ENCODE measurements around the gene DNMT3A.
A peak's percentile ranks its signal among the peaks of the same experiment; 100 is the strongest.

Gene DNMT3A

DNA sequence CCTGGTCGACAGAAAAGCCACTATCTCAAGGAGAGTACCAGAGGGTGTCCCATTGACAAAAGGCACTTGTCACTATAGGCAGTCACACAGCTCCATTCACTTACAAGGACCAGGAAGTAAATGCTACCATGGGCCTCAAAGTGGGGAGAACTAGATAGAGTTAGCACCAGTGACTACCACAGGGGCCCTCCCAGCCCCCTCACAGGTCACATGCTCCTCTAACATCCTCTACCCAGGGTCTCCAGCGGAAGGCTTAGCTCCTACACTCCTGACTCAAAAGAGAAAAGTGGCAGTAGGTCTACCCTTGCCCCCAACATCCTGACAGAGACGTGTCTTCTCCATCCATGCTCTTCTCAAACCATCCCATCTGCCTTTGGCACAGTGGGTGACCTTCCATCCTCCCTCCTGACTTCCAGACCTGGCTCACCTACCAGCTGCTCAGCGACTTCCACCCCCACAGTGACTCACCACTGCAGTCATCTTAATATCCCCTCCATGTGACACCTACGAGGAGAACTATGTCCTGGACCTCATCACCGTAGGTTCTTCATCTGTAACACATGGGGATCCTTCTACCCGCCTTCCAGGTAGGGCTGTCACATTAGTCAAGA lies 5.6 kb upstream of the DNMT3A start:
- no peak for DNase-seq (ENCODE audit: low read depth in 2 of 2)

DNA sequence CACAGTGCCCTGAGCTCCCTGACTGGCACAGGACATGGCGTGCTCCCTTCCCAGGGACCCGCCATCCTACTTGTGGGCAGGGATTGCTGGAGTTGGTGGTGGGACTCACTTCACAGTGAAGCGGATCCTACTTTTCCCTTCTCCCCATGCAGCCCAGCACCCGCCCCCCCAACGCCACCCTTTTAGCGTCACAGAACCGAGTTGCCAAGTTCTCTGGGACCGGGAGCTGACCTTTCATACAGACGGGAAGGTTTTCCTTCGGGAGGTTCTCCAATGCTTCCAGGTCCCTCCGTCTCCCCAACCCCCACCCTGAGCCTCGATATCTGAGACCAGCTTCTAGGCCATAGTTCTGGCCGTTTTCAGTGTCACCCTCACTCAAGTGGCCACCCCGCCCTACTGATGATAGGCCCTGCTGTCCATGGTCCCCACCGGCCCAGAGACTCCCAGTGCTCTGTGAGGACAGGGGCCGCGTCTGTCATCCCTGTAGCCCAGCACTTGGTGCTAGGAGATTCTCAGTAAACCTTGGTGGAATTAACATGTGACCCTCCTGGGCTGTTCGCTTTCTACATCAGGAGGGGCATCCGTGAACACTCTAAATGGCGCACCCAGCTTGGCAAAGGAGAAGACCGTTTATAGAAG lies 1.6 kb upstream of the DNMT3A start:
- DNase-seq (ENCODE audit: low read depth in 2 of 2) = no peak

DNA sequence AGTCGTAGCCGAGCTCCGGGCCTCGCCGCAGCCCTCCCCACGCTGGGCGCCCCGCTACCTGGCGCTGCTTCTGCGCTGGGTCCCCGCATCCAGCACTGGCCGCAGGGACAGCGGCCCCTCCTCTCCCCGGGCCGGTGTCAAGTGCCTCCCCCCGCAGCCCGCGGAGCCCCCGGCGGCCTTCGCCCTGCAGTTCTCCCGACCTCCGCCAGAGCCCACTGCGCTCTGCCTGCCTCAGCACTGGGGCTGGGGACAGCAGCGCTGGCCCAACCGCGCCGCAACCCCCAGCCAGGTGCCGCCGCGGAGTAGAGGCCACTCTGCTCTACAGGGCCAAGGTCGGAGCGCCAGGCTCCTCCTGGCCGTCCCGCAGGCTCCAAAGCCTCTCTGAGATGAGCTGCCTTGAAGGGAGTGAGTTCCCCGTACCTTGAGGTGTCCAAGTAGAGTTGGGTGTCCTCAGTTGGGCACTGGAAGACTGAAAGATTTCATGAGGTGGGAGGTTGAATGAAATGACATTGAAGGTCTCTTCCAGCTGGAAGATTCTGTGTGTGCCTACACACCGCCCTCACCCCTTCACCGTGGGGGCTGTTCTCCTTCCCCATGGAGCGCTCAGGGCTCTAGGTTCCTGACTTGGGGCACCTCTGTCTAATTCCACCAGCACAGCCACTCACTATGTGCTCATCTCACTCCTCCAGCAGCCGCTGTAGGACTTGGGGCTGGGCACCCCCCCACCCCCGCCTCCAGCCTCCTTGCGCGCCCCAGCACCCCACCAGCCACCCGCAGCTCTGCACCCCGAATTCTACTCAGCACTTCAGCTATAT lies 854 bp upstream of the DNMT3A start:
- peak; percentile 58 to 65 for DNase-seq (ENCODE audit: low read depth in 2 of 2)

DNA sequence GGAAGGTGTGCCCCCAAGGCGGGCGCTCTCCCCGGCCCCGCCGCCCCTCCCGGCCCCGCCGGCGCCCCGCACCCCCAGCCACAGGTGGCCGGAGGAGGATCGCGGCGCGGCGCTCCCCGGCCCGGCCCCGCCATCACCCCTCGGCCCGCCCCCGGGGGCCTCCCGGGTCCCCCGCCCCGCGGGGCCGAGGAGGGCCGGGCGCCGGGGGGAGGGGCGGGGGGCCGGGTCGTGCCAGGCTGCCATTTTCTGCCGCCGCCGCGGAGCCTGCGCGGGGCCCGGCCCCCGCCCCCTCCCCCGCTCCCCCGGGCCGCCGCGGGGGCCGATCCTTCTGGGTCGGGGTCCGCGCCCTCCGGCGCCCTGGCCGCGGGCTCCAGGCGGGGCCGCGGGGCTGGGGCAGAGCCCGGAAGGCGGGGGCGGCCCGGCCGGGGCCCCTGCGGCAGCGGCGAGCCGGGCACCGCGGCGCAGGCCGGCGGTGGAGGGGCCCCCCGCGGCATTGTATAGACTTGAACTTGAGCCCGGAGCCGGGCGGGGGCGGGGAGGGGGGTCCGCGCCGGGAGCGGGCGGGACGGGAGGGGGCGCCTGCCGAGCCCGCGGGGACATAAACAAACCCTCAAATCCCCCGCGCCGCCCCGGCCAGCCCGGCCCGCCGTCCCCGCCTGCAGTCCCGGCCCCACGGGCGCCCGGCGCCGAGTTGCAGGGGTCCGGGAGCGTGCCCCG lies 556 bp downstream of the DNMT3A start:
- no peak for DNase-seq (ENCODE audit: low read depth in 2 of 2)

DNA sequence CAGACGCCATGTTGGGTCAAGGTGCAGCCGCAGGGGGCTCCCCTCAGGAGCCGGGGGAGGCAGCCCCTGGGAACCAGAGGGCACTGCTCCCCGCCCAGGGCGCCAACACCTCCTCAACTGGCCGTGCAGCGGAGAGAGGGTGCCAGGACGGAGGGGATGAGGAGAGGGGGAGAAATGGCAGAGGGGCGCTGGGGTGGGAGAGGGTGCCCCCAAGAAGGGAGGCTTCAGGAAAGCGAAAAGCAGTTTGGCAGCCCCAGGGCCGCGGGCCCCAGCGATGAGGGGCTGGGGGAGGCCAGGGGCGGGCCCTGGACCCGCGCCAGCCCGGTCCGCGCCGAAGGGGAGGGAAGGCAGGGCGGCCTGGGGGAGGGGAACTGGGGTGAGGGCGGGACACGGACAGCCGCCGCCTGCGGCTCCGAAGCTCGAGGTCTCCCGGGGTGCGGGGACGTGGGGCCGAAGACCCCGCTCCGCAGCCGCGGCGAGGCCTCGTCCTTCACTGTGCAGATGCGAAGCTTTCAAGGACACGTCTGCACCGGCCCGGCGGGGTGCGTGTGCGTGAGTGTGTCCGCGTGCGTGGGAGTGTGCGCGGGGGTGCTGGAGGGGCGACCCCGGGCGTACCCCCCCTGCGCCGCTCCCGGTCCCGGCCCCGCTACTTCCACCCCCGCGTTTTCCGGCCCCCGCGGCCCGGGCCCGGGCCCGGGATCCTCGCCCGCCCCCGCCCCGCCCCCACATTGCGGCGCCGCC lies 1.4 kb downstream of the DNMT3A start:
- no peak for DNase-seq (ENCODE audit: low read depth in 2 of 2)

DNA sequence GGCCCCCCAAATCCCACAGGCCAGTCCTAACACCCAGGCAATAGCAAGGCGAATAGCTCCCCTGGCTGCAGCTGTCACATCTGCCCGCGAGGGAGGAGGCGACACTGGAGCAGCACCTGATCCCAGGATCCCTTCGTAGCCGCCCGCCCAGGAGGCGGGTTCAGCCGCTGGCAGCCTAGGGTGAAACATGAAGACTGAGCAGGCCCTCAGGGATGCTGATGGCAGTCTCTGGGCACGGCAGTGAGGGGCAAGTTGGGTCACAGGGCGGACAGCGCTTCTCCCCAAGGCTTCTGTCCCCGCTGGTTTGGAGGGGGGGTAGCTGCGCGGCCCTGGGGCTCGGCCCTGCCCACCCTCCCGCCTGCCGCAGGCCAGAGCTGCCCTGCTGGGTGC lies 1.9 kb downstream of the DNMT3A start:
- no peak for DNase-seq (ENCODE audit: low read depth in 2 of 2)

DNA sequence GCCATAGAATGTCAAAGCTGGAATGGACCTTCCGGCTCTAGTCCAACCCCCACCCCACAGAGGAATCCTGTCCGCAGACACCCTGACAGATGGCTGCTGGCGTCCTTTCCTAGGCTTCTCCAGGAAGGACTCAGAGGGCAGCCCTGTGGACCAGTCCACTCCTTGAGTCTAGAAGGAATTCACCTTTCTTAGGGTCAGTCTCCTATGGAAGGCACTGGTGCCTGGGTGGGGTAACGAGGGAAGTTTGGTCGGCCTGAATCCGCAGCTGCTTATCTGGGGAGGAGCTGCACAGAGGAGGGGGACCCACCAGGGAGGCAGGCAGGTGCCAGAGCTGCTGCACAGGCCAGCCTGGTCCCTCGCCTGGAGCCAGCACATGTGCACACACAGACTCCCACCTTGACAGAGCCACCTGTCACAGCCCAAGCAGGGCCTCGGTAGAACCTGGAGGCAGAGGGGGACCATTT lies 2.5 kb downstream of the DNMT3A start:
- DNase-seq (ENCODE audit: low read depth in 2 of 2) = no peak

DNA sequence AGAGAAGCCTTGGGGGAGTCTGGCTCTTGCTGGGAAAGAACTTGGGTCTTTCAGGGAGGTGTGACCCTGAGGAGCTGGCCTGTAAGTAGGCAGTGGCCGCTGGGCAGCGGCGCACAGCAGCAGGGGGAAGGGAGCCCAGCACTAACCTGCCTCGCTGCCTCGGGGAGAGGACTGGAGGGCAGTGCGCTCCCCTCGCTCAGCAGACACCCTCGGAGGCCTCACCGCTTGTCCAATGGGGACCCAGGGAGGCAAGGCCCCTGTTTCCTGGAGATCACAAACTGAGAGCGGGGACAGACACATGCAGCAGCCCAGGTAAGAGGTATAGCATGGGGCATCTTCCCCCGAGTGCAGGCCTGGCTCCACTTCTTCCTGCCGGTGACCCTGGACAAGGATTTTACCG lies 3.3 kb downstream of the DNMT3A start:
- no peak for DNase-seq (ENCODE audit: low read depth in 2 of 2)

DNA sequence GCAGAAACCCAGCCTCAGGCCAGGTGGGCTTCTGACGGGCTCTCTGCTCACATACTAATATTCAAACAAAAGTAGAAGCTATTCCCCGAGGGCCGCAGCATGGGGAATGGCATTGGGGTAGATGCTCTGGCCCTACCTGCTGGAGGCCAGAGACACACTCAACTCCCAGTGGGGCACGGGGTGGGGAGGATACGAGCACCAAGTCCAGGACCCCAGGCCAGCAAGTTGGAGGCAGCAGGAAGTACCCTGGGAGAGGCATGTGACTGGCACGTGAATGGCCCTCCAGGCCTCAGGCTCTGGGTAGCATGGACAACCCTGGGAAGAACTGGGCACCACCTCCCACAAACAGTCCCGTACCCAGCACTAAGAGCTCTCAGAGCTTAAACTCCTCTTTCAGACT lies 3.8 kb downstream of the DNMT3A start:
- no peak for DNase-seq (ENCODE audit: low read depth in 2 of 2)

DNA sequence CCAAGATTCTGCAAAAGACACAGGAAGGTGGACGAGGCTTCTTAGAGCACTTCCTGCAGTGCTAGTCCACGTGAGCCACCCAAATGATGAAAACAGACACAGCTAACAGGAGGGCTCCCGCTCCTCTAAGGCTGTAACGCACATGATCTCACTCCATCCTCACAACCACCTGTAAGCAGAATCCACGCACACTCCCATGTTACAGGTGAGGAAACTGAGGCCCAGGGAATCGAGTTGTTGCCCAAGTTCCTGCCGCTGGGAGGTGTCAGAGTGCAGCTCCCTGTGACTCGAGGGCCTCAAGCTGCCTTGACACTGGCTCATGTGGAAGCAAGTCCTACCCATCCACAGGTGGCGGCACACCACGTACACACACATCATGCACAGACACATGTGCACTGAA lies 4.4 kb downstream of the DNMT3A start:
- no peak for DNase-seq (ENCODE audit: low read depth in 2 of 2)

DNA sequence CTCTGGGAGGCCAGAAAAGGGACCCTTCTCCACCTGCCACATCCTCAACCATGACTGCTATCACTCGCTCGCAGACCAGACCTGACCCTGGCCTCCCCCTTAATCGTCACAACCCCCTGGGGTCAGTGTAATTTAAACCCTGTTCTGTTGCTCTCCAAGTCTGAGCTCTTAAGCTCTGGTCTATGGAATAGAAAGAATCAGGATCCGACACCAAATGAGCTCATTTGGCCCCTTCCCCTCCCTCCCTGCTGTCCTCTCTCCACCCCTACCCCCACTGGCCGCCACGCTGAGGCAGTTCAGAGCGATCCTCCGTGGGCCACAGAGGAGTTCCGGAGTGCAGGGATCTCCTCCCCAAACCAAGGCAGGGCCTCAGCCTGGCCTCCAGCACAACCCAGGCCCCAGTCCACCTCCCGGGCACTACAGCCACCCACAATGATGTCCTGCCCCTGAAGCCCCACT lies 5.3 kb downstream of the DNMT3A start:
- DNase-seq (ENCODE audit: low read depth in 2 of 2) = no peak

DNA sequence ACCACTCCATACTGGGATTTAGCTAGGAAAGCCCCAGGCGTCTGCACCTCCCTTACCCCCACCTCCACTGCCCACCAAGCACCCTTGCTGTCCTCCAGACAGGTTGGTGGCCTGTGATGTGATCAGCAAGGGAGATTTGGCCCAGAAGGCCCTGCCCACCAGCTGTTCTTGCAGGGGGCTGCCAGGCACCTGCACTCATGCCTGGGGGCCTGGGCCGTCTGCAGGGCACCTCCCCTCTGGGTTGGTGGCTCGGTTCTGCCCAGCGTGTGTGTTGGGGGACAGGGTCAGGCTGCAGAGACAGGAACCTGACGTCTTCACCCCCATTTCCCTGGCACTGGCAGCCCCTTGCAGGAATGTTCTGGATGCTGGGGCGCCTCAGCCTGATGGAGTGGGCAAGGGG lies 5.8 kb downstream of the DNMT3A start:
- no peak for DNase-seq (ENCODE audit: low read depth in 2 of 2)

DNA sequence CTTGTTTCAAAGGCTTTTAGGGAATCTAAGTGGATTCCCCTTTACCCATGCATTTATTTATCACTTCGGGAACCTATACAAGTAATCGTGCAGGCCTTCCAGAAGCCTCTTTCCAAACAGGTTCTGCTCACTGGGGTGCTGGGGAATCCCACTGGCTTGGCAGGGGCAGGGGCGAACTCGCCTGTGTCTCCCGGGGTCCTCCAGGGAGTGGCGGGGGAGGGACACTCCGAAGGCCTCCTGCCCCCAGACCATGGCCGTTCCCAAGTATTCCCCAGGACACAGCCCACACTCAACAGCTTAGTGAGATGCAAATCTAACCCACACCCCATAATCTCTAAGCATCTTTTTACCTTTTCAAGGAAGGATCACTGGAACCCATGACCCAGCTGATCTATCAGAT lies 6.5 kb downstream of the DNMT3A start:
- DNase-seq (ENCODE audit: low read depth in 2 of 2) = no peak

DNA sequence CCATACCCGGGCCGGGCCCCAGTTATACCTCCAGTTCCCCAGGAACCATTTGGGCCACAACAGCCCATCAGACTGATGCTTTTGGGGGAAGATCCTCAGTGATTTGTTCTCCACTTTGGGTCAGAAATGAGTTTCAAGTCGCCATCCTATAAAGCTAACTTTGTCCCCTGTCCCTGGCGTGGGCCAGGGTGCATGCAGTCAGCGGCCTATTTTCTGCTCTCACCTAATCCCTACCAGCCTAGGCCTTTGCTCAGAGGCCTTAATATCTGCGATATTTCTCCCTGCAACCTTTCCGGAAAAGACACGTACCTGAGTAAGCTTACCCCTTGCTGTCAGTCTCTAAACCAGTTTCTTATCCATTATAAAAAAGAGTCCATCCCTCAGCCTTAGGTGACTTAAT lies 7.2 kb downstream of the DNMT3A start:
- DNase-seq (ENCODE audit: low read depth in 2 of 2) = no peak

DNA sequence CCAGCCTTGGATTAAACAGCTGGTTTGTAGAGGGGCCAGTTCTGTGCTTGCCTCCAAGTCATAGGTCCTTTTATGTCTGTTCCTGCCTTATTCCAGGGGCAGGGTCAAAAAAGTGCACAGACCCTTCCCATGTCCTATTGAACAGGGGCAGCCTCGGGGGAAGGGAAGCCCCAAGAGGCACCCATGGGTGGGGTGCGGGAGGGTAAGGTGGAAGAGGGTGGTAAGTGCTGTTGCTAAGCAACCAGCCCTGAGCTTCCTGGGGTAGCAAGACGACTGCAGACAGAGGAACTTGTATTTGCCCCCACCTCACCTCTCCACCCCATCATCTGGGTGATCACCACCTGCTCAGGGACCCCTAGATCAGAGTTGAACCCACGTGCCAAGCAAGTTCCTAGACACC lies 7.7 kb downstream of the DNMT3A start:
- no peak for DNase-seq (ENCODE audit: low read depth in 2 of 2)

DNA sequence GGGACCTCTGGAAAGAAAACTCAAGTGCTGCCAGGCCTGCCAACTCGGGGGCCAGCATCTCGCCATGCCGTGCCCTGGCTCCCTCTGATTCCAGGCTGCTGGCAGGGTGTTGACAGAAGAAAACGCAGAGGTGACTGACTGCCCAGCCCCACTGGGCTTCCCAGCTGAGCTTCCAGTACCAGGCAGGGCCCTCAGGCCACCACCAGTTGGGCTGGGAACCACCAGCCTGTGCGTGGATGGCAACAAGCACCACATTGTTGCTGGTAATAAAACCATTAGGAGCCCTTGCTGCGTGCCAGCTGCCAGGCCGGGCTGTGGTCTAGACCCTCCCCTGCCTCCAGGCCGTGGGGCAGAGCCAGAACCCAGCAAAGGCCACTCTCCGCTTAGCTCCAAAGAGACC lies 9.2 kb downstream of the DNMT3A start:
- no peak for DNase-seq (ENCODE audit: low read depth in 2 of 2)

DNA sequence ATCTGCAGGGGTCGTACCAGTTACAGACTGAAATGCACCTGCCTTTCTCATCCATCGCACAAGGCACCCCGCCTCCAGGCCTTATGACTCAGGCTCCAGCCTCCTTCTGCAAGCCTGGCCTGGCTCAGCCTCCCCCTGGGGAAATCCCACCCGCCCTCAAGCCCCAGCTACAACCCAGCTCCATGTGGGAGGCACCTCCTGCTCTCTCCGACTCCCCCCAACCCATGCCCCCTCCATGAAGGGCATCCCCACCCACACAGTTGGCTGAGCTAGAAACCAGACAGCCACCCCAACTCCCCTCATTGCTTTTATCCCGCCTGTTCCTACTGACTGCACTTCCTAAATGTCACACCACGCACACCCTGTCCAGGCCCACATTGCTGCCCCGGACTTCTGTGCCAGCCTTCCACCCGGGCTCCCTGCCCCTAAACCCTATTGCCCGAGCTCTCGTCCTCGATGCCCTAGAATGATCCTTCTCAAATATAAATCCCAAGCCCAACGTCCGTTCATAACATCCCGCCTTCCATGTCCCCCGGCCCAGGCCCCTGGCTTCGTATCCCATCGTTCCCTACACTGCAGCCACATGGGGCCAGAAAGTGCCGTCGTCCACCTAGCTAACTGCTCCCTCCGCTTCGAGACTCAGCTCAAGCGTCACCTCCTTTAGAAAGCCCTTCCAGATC lies 9.9 kb downstream of the DNMT3A start:
- peak; percentile 59 for DNase-seq (ENCODE audit: low read depth in 2 of 2)

DNA sequence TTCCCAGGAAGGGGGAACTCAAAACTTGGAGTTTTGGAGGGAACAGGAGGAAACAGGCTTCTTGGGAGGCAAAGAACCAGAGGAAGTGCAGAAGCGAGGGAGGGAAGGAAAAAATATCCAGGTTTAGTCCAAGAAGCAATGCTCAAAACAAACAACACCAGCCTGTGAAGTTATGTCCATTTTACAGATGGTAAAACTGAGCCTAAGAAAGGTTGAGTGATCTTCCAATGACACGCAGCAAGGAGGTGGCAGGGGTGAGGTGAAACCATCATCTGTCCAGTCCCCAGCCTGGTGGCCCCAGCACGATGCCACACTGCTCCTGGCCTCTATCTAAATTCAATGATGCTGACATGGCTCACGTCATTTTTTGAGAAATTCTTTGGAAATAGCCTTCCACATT lies 10.8 kb downstream of the DNMT3A start:
- DNase-seq (ENCODE audit: low read depth in 2 of 2) = no peak

DNA sequence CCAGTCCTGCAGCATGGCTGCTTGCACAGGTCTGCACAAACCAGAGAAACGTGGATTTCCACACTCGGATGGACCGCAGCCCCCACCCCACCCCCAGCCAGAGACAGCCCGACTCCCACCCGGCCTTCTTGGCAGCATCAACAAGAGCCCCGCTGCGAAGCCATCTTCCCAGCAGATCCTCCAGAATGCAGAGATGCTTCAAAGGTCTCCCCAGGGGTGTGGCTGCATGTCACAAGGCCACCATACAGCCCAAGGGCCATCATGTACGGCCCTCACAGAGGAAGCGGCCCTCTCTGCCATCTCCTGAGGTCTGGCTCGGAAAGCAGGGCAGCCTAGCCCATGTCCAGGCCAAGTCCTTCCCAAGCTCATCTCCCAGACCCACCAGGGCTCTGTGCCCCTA lies 11.5 kb downstream of the DNMT3A start:
- DNase-seq (ENCODE audit: low read depth in 2 of 2) = no peak

DNA sequence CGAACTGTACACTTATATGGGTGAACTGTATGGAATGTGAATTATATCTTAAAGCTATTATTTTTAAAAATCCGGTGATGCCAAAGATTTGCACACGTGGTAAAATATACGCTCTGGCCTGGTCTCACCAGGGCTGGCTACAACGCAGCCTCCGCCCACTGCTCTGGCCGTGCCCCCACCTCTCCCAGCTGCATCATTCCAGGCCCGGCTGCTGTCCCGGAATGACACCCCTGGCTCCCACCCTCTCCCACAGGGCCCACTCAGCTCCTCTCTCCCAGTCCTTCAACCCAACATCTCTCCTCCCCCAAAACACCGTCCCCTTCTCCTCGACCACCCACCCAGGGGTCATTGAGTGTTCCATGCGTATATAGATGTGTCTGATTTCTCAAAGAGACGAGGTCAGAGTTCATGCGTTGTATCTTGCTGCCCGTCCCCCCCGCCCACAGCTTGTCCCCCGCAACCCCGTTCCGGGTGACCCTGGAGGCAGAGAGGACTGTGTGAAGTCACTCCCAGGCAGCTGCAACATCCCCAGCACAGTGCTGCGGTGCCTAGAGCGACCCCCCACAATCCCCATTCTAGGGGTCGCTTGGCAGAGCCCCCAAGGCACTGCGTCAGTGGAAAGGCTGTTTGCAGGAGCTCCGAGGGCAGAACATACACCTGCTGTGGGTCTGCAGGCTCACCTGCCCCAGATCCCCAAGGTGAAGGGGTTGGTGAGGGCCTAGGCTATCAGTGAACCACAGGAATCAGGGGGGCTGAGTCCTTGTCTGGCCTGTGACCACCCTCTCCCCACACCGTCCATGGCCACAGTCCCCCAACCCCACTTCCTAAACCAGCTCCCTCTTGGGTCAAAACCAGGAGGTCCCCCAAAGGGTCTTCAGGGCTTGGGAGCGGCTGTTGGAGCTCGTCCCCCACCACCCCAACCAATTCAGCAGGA lies 13.3 kb downstream of the DNMT3A start:
- no peak for DNase-seq (ENCODE audit: low read depth in 2 of 2)

Data from activated CD4-positive, alpha-beta T cell treated with anti-CD3 and anti-CD28 coated beads for 24 hours (primary cell).